Nephron progenitor cell (in vitro differentiated cells): ENCODE results near the gene DIP2C.
"Not testable (repeated sequence)": the region's sequence is repeated elsewhere in the genome, so short reads cannot be mapped to it uniquely, and the experiment has no call there.

Source experiments
- DNase-seq: peaks from one replicate; pipeline ENCODE4 v3.0.0; 2021
- H3K27ac Mint-ChIP-seq: 2 replicates; pipeline ENCODE4 v1.8.0; 2021; ENCODE audit warnings: mild to moderate bottlenecking, moderate library complexity, mixed read lengths
- H3K27me3 Mint-ChIP-seq: 2 replicates; pipeline ENCODE4 v1.8.0; 2021; ENCODE audit warnings: mild to moderate bottlenecking, low read depth, mixed read lengths; ENCODE audit not compliant: poor library complexity
- H3K36me3 Mint-ChIP-seq: 2 replicates; pipeline ENCODE4 v1.8.0; 2021; ENCODE audit warnings: low read depth, mixed read lengths
- H3K4me1 Mint-ChIP-seq: 2 replicates; pipeline ENCODE4 v1.8.0; 2021; ENCODE audit warnings: mixed read lengths
- H3K4me3 Mint-ChIP-seq: 2 replicates; pipeline ENCODE4 v1.8.0; 2021; ENCODE audit warnings: mild to moderate bottlenecking, moderate library complexity, mixed read lengths
- H3K9me3 Mint-ChIP-seq: 2 replicates; pipeline ENCODE4 v1.8.0; 2021; ENCODE audit warnings: mild to moderate bottlenecking, moderate library complexity, mixed read lengths
- CTCF ChIP-seq: fragments of 200-600 bp; sonication (generic); IDR thresholded peaks from 2 replicates; pipeline ENCODE4 v1.5.0; 2021; ENCODE audit warnings: antibody characterized with exemption

The DIP2C gene

GRCh38 chr10:652233-652632 lies 37.2 kb downstream of the DIP2C start:
- DNase-seq, result no peak
- H3K27ac Mint-ChIP-seq, result no peak overlapping the region
- H3K4me3 Mint-ChIP-seq, result no peak overlapping the region

DNA sequence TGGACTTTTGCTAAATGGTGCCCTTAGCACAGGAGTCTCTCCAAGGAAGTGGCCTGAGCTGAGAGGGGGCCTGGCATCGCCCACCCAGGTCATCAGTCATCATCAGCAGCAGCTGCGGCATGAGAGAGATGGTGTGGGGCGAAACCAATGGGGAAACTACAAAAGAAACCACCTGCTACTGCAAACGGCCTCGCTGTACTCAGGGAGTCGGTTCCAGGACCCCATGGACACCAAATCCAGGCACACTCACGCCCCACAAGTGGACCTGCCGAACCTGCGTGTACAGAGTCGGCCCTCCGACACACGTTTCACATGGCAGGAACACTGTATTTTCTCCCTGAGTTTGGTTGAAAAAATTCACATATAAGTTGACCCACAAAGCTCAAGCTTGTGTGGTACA lies 37.8 kb downstream of the DIP2C start:
- peaks cover 4% of the 10 kb centered on the region for H3K36me3 Mint-ChIP-seq

More at GRCh38 chr10:652233-652632, 37.2 kb downstream of the DIP2C start:
- no peak for TF ChIP-seq CTCF
- peaks cover 34% of the 10 kb centered on the region for H3K4me1 Mint-ChIP-seq
- H3K36me3 Mint-ChIP-seq, result peaks cover 4% of the 10 kb centered on the region
- peaks cover 4% of the 10 kb centered on the region for H3K27me3 Mint-ChIP-seq
- no peaks in the 10 kb centered on the region for H3K9me3 Mint-ChIP-seq

DNA sequence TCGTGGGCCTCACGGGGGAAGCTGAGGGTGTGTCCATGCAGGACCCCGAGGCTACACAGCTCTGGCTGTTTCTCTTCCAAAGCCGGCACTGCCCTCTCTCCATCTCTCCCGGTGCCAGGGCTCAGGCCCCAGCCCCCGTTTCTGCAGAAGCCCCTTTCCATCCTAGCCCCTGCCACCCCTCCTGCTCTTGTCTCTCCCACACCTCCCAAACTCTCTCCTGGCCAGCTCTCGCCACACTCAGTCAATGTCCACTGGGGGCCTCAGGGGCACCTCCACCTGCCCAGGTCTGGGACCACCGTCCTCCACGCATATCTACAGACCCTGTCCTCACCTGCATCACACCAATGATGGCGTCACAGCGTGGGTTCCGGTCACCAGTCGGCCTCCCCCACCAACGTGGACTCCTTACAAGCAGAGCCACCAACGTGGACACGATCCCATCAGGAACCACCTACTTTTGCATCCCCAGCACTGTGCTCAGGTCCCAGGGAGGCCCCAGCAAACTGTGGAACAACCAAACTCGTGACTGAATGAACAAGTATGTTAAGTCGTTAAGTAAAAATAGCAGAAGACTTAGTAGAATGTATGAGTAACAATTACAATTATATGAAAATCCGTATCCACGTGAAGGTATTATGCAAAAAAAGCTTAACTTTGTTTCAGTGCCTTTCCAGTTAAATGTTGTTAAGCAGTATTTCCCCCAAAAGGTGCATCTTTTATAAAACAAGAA lies 38.4 kb downstream of the DIP2C start:
- DNase-seq, result no peak
- Mint-ChIP-seq H3K4me3 (no peak overlapping the region), H3K4me1 (peaks cover 34% of the 10 kb centered on the region), H3K9me3 (peaks cover 3% of the 10 kb centered on the region), H3K27me3 (peaks cover 4% of the 10 kb centered on the region), H3K27ac (peak overlapping the region; percentile 83), H3K36me3 (peaks cover 4% of the 10 kb centered on the region)
- TF ChIP-seq CTCF, result no peak

More for the DNA sequence above, 37.8 kb downstream of the DIP2C start:
- H3K27ac Mint-ChIP-seq, result no peak overlapping the region
- TF ChIP-seq CTCF, result no peak
- no peak for DNase-seq
- H3K27me3 Mint-ChIP-seq, result peaks cover 4% of the 10 kb centered on the region
- no peaks in the 10 kb centered on the region for H3K9me3 Mint-ChIP-seq
- H3K4me3 Mint-ChIP-seq, result no peak overlapping the region
- H3K4me1 Mint-ChIP-seq, result peaks cover 34% of the 10 kb centered on the region

- no peak for TF ChIP-seq CTCF
- Mint-ChIP-seq H3K36me3 (peaks cover 10% of the 10 kb centered on the region), H3K4me3 (no peak overlapping the region), H3K27ac (no peak overlapping the region), H3K27me3 (peaks cover 4% of the 10 kb centered on the region), H3K4me1 (peaks cover 34% of the 10 kb centered on the region), H3K9me3 (peaks cover 7% of the 10 kb centered on the region)
- DNase-seq, result no peak
Measured at GRCh38 chr10:650441-650851, 39.0 kb downstream of the DIP2C start.

DNA sequence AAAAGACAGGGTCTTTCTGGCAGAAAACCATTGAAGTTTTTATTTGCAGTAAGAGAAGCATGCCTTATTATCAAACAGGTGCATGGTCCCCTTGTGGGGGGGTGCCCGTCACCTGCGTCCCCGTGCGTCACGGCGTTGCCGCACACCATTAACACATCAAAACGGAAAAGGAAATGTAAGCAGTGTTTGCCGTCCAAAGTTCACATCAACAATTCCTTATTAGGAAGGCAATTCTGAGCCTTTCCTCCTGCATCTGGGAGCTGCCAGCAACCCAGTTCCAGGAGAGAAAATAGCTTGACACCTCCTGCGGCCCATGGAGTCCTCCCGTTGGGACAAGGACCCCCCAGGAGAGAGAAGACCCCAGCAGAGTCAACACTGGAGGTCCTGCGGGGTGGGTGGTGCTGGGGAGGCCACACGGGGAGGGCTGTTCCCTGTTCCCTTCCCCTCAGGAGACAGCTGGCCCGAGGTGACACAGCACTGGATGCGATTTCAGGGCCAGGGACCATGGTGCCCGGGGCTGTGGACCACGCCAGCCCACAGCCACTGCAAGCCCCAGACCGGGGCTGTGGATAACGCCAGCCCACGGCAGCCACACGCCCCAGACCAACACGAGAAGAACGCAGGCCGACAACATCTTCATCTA lies 39.5 kb downstream of the DIP2C start:
- H3K4me3 Mint-ChIP-seq, result no peak overlapping the region
- peaks cover 15% of the 10 kb centered on the region for H3K36me3 Mint-ChIP-seq
- no peak overlapping the region for H3K27ac Mint-ChIP-seq
- peaks cover 34% of the 10 kb centered on the region for H3K4me1 Mint-ChIP-seq
- peaks cover 13% of the 10 kb centered on the region for H3K9me3 Mint-ChIP-seq
- TF ChIP-seq CTCF, result no peak
- DNase-seq, result no peak
- peaks cover 4% of the 10 kb centered on the region for H3K27me3 Mint-ChIP-seq

- H3K4me1 Mint-ChIP-seq, result peaks cover 34% of the 10 kb centered on the region
Measured at GRCh38 chr10:649445-649797, 40.0 kb downstream of the DIP2C start.

GRCh38 chr10:647019-647418 lies 42.4 kb downstream of the DIP2C start:
- peaks cover 23% of the 10 kb centered on the region for H3K9me3 Mint-ChIP-seq
- not testable (repeated sequence) for DNase-seq, H3K4me3 Mint-ChIP-seq, H3K27ac Mint-ChIP-seq, H3K27me3 Mint-ChIP-seq
- H3K36me3 Mint-ChIP-seq, result peaks cover 34% of the 10 kb centered on the region
- peaks cover 33% of the 10 kb centered on the region for H3K4me1 Mint-ChIP-seq

More at GRCh38 chr10:649445-649797, 40.0 kb downstream of the DIP2C start:
- Mint-ChIP-seq H3K36me3 (peaks cover 20% of the 10 kb centered on the region), H3K9me3 (peaks cover 18% of the 10 kb centered on the region), H3K4me3 (no peak overlapping the region), H3K27ac (no peak overlapping the region), H3K27me3 (peaks cover 4% of the 10 kb centered on the region)
- no peak for TF ChIP-seq CTCF
- DNase-seq, result no peak
